NCI-H526 (cell line): ENCODE results near the gene TMEM245.

Source experiments
- DNase-seq, 2 experiments: peaks; one replicate each; lab custom pipeline; 2025; lab: John Stamatoyannopoulos, UW

TMEM245 gene

GRCh38 chr9:109022873-109023272 is 96.9 kb downstream of the TMEM245 start:
- no peak for DNase-seq

- peak; percentile 6 to 33 for DNase-seq
Observed at GRCh38 chr9:109020581-109021511, 98.9 kb downstream of the TMEM245 start.

- no peak for DNase-seq
Observed at GRCh38 chr9:109020113-109020512, 99.6 kb downstream of the TMEM245 start.

DNA sequence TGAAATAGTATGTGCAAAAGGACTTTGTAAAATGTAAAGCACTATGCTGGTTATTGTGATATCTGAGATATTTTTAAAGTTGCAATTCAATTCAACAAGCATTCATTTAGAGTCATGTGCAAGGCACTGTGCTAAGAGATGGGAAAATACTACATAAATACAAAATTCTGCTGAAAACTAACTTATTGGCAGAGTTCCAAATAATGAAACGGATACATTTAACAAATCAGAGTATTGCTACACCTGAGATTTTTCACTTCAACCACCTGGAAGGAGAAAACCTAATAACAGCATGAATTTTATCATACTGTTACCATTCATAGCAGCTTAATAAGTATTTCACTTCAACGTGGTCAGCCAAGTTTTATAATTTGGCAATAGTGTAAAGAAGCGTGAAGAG is 100.3 kb downstream of the TMEM245 start:
- no peak for DNase-seq

GRCh38 chr9:109017493-109017892 is 102.3 kb downstream of the TMEM245 start:
- DNase-seq: no peak

DNA sequence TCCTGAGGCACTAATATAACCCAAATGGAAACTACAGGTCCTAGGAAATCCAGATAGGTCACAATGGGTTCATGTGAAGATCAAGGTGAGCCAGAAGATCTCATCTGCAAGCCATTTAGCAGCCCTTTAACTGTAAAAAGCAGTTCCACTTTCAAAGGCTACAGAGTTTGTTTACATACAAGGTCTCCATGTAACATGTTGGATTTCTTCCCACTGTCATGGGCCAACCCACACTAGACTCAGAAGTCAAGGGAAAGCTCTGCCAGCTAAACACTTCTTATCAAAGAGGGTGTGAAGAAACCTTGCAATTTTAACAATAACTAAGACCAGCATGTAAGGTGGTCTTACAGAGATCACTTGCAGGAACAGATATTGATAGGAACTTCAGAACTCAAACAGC is 102.7 kb downstream of the TMEM245 start:
- DNase-seq: no peak

GRCh38 chr9:109016132-109016531 is 103.6 kb downstream of the TMEM245 start:
- DNase-seq: no peak

- no peak for DNase-seq
Observed at GRCh38 chr9:109014608-109015280, 105.0 kb downstream of the TMEM245 start.

DNA sequence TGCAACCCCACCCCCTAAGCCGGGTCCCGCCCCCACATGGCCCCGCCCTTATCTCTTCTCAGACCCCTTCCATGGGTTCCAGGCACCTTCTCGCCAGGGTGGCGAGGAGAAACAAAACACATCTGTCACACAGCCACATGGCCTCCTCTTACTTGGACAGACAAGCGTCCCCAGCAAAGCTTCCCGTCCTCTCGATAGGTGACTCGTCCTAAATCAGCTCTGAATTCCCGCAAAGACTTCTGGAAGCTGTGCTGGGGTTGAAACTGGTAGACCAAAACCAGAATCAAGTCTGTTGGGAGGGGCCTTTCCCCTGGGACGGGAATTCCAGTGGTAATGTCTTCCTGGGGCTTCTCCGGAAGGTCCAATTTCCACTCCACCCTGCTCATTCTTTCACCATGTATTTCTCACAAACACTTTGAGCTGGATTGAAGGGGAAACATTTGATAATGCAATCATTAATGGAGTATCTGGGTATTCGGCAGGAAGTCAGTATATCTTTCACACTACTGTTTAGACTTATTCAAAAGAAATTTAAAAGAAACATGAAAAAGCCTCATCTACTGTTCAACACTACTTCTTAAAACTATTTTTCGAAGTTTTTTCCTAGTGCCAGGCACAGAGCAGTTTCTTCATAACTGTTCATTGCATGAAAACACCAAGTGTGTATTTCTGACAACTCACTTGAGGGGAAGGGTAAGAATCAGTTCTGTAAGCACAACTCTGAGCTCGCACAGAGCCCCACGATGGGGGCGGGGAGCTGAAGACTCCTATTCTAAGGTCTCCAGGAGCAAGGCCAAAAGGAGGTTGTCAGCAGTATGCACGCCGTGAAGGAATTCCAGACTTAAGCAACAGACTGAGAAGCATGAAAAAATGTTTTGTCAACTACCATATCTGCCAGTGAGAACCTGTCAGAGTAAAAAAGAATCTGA is 105.8 kb downstream of the TMEM245 start:
- DNase-seq: peak in 1 of 2 experiments; percentile 62

DNA sequence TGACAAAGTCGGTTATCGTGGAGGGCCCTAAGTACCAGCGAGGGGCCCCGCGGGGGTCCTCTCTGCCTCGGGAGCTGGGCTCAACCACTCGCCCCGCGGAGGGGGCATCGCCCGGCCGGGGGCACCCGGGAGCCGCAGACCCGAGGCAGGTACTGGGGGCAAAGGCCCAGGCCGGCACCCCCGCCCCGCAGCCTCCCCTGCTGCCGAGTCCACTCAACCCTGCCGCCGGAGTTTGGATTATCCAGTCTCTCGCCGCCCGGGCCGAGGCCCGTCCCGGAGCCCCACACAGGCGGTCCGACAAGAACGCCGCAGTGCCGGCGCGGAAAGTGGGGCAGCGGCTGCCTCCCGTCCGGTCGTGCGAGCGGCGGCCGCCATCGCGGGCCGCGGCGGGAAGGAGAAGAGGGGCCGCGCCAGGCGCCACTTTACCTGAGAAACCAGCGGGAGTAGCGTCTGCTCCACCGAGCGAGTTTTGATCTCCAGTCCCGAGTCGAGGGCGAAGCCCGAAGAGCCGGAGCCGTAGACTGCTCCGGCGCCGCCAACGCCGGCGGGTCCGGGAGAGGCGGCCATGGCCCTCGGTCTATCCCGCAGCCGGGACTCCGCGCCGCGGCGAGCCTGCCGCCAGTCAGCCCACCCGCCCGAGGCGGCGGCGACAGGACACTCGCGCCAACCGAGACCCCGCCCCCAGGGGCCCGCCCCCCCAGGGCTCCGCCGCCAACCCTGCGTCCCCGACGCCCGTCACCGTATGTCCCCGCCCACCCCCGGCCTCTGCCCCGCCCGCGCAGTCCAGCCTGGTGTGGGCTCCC is 106.7 kb downstream of the TMEM245 start, which contains the start of gene CTNNAL1:
CTNNAL1 (minus strand) TSS at position 624 of the 803 bp plus-strand sequence; CDS start at position 567, 57 bp downstream.
- DNase-seq: peak in 1 of 2 experiments; percentile 93

DNA sequence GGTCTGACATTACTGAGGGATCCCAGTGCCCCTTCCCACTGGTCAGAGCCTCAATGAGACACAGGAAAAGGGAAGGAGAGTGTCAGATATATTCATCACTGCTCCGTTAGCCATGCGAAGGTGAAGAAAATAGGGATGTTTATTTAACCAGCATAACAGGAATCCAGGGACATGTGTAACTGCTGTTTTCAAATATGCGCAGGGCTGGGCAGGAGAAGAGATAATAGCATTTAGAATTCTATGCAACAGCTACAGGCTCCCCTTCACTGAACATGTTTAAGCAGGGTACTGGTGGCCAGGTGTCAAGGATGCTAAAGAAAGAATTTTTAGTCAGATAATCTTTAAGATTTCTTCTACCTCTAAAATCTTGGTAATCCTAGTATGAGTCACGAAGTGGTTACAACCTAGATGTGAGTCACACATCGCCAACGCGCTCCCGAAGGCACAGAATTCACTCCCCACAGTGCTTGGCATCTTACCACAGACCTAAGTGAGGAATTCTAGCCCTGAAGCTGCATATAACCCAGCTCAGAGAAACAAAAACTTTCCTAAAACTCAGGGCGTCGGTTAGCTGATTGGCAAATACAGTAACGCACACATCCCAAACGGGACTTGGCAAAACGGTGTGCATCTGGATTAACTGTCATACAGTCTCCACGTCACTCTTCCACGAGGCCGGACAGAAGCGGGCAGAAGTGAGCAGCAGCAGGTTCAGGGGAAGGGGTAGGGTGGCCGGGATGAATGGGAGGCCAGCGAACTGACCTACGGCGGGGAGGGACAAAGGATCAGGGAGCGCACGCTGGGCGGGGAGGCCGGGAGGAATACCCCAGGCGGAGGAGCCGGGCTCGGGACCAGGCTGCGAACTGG is 107.5 kb downstream of the TMEM245 start:
- peak in 1 of 2 experiments; percentile 56 for DNase-seq

GRCh38 chr9:109011231-109011671 is 108.5 kb downstream of the TMEM245 start:
- no peak for DNase-seq

DNA sequence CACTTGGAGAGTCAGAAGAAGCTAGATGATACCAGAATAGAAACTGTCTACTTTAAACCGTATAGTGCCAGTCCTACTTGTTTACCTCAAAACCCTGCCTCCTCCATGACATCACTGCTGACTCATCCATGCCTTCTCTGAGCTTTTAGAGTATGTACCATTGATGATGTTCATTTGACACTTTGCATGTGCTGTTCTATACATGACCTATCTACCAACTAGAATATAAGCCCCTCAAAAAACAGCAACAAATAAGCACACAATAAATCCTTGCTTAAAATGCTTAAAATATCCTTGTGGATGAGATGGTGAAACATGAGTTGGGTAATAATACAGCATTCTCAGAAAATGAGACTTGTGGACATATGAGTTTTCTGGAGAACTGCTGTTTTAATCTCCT is 109.0 kb downstream of the TMEM245 start:
- no peak for DNase-seq

DNA sequence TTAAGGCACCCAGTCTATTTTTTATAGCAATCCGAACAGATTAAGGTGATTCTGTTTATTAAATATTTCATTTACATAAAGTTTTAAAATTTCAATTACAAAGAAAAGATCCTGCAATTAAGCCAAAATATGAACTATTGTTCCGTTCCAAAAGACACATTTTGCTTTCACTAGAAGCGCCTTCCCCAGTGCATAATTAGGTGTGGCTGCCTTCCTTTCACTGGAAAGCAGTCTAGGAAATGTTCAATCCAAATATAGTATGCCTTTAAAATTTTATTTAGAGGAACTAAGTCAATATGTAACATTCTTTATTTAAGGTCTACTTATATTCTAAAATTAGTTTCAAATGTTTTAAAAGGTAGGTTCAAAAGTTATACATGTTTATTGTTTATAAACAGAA is 114.1 kb downstream of the TMEM245 start:
- DNase-seq: no peak

- no peak for DNase-seq
Observed at GRCh38 chr9:109003116-109003515, 116.6 kb downstream of the TMEM245 start.

DNA sequence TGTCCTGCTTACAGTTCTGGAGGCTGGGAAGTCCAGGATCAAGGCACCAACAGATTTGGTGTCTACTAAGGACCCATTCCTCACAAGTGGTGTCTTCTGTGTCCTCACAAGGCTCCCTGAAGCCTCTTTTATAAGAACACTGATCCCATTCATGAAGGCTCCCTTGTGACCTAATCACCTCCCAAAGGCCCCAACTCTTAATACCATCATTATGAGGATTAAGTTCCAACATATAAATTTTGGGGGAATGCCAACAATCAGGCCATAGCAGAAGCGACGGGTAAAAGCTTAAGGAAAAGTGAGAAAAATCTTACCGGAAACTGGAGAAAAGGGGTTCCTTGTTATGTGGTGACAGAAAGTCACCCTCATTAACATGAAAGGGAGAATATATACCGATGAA is 117.6 kb downstream of the TMEM245 start:
- no peak for DNase-seq

DNA sequence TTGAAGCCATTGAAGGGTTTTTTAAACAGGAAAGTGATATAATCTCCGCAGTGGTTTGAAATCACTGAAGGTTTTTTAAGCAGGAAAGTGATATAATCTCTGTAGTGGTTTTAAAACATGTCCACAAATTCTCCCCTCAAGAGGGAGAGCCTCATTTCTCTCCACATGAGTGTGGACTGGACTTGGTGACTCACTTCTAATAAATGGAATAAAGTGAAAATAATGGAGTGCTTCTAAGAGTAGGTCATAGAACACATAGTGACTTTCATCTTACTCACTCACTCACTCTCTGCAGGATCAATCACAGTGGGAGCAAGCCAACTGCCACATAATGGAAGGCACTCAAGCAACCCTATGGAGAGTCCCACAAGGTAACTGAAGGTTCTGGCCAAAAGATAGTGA is 118.5 kb downstream of the TMEM245 start:
- DNase-seq: no peak

DNA sequence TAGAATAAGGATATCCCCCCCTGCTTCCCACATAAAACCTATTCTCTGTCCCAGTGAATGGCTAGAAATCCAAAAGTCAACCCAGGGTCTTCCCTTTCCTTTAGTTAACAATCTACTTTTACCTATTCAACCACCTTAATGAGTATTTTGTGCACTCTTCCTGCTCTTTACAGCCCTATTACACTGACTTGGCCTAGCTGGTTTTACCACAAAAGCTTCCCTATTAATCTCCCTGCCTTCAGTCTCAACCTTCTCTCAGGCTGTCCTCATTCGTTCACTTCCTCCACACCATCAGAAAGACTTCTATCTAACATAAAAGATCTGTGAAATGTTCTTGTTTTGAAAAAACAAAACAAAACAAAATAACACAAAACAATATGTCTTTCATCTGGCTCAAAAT is 122.6 kb downstream of the TMEM245 start:
- DNase-seq: no peak

DNA sequence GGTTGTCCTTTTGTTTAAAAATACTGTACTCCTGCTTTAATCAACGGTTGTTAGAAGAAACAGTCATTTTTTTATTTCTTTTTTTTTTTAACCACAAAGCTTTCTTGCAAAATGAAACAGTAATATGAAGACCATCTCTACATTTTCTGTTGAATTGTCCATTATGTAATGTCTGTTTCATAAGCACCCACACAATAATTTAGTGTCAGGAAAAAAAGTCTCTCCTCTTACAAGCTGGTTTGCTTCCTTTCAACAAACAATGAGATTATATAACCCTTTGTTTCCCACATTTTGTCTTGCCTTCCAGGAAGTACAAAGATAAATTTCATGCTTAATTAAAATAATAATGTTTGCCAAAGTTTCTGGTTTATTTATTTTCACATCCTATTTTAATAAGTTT is 123.1 kb downstream of the TMEM245 start:
- no peak for DNase-seq

GRCh38 chr9:108994695-108995094 is 125.1 kb downstream of the TMEM245 start:
- DNase-seq: no peak
